GM10248 (cell line): ENCODE data around the gene GGNBP2.

Source experiments
- CTCF ChIA-PET: fragments of 300-600 bp; sonication (Branson Sonifier 250); formaldehyde crosslinking; extraction: SDS; loops from one replicate; lab custom pipeline; 2021; ENCODE audit warnings: antibody characterized with exemption; lab: Yijun Ruan, JAX
- POLR2A ChIA-PET: fragments of 350-650 bp; sonication (Branson Sonifier 250); formaldehyde crosslinking; extraction: SDS; loops from one replicate; lab custom pipeline; 2020; ENCODE audit warnings: antibody characterized with exemption; lab: Yijun Ruan, JAX
- DNase-seq: peaks from one replicate; pipeline ENCODE4 v3.0.0; 2012; ENCODE audit errors: extremely low spot score
- TF ChIP-seq, protein P1 (sequence below): IDR thresholded peaks from 2 replicates; pipeline ENCODE4 v1.5.1; 2012; ENCODE audit warnings: mild to moderate bottlenecking, low read depth; ENCODE audit errors: extremely low read depth, missing control alignments, control extremely low read depth

Gene GGNBP2

DNA sequence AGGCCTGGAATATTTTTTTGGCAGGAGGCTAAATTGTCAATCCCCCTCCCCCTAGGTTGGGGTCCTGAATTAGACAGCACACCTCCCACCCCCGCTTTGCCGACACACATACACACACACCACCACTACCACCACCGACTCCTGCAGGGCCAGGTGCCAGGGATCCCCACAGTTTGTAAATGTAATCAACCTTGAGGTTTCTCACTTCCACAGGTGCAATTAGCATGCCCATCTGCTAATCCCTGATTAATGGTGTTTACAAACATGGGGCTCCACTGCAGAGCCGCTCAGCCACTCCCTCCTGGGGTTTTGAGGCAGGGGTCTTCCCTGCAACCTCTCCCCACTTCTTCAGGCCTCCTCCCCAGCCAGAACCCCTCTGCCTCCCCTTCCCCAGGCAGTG lies 68.4 kb downstream of the GGNBP2 start:
- DNase-seq = no peak
- TF ChIP-seq, protein P1, sequence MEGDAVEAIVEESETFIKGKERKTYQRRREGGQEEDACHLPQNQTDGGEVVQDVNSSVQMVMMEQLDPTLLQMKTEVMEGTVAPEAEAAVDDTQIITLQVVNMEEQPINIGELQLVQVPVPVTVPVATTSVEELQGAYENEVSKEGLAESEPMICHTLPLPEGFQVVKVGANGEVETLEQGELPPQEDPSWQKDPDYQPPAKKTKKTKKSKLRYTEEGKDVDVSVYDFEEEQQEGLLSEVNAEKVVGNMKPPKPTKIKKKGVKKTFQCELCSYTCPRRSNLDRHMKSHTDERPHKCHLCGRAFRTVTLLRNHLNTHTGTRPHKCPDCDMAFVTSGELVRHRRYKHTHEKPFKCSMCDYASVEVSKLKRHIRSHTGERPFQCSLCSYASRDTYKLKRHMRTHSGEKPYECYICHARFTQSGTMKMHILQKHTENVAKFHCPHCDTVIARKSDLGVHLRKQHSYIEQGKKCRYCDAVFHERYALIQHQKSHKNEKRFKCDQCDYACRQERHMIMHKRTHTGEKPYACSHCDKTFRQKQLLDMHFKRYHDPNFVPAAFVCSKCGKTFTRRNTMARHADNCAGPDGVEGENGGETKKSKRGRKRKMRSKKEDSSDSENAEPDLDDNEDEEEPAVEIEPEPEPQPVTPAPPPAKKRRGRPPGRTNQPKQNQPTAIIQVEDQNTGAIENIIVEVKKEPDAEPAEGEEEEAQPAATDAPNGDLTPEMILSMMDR = no peak
- POLR2A ChIA-PET = no interaction called here
- CTCF ChIA-PET = interaction anchor here (1.6 to 7.2 kb wide), 2 partner anchors 10 to 13 kb away, joined by 3 to 59 read pairs; partner anchors contain the start of gene MRM1

DNA sequence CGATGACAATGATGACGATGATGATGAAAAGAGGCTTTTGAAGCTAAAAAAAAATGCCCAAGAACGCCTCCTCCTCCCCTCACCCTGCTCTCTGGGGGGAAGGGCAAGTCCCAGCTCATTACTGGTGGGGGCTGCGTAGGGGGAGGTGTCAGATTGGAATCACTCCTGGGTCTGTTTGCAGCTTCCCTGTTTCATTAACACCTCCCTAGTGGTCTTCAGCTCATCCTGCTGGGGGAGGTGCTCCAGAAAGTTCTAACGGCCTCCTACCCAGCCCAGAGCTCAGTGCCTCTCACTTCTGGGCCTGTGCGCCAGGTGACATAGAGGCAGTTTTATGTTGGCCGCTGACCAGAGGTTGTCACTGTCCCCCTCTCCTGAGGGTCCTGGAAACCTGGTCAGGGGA lies 69.4 kb downstream of the GGNBP2 start:
- no peak for DNase-seq
- ChIA-PET CTCF (interaction anchor here (1.0 to 7.2 kb wide), 4 partner anchors 11 to 759 kb away, joined by 5 to 59 read pairs (median 10); partner anchors contain the start of gene MRM1), POLR2A (no interaction called here)
- TF ChIP-seq, protein P1 = no peak

DNA sequence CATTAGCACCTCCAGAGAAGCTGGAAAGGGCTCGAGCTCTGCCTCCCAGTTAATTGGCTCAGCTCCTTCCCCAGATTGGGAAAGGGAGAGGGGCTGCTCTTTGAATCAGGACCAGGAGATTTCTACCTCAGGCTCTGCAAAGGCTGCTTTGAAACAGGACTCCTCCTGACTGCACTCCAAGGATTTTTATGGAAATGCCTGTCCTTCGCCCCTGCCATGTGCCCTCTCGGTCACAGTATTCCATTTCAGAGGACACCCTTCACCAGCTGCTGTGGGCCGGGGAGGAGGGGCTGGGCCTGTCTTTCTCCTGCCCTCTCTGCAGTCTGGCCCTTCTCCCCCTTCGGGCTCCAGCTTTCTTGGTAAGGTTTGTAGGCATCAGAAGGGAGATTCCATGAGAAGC lies 70.2 kb downstream of the GGNBP2 start:
- TF ChIP-seq, protein P1 = no peak
- POLR2A ChIA-PET = no interaction called here
- CTCF ChIA-PET = interaction anchor here (1.2 to 7.2 kb wide), 5 partner anchors 11 to 758 kb away, joined by 3 to 59 read pairs (median 15); partner anchors contain the start of gene MRM1
- no peak for DNase-seq

DNA sequence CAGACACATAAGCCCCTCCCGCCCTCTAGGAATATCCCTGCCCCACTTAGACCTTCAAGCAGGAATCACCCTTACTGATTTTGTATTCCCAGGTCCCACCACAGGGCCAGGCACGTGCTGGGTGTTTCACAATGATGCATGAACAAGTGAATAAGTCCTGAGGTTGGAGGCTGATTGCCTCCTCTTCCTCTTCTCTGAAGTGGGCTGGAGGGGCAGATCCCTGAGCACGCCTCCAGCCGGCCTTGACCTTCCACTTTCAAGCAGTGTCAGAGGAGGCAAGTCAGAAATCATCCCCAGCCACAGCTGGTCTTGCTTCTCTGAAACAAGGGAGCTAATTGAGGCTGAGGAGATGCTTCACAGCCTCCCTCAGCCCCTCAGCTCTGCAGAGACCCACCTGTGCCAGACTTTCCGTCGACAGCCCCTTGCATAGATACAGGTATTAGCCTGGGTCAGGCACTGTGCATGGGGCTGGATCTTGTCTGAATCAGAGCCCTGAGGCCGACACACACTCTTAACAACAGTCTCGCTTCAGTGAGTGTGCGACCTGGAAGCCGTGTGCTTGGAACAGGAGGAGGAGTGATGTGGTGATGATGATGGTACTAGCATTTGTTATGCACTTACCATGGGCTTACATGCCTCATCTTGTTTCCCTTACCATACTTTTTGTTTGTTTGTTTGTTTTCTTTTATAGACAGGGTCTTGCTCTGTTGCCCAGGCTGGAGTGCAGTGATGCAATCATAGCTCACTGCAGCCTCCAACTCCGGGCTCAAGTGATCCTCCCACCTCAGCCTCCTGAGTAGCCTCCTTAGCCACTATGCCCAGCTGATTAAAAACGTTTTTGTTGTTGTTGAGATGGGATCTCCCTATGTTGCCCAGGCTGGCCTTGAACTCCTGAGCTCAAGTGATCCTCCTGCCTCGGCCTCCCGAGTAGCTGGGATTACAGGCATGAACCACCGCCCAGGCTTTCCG lies 71.6 kb downstream of the GGNBP2 start:
- CTCF ChIA-PET = interaction anchor here (3.2 to 7.2 kb wide), 3 partner anchors 10 to 14 kb away, joined by 15 to 59 read pairs (median 15); partner anchors contain the start of gene MRM1
- TF ChIP-seq, protein P1 = no peak
- POLR2A ChIA-PET = no interaction called here
- DNase-seq = no peak

DNA sequence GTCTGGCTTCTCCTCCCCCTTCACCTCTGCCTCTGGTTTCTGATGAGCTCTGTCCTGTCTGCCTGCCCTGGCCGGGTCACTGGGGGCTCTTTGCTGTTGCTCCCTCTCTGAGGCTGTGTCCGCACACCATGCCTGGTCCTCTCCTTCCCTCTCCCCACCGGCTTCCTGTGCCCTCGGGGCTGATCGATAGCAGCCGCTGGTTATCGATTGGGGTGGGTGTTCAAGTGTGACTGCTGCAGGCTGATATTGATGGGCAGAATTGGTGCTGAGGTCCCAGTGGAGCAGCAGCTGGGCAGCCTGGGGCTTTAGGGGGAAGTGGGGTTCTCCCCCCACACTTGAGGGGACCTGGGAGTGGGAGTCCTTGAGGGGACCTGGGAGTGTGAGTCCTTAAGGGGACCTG lies 73.1 kb downstream of the GGNBP2 start:
- ChIA-PET CTCF (interaction anchor here (7.2 kb wide), 1 partner anchor 15 kb away, joined by 59 read pairs; the partner anchor contains the start of gene MRM1), POLR2A (no interaction called here)
- TF ChIP-seq, protein P1 = no peak
- no peak for DNase-seq

DNA sequence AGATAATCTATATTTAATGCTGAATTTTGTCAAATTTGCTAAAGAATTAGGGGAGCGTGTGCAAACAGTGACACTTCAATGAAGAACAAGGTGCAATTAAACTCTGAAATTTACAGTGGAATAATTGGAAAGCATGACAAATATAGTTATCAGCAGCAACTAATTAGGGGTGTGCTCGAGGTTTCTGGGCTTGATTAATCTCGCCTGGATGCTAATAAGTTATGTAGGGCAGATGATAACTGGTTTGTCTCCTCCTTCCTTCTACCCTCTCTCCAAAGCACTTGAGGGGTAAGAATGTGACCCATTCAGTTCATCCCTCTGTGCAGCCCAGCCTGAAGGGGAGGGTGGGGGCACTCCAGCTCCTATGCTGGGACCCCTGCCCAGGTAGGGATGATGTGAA lies 78.6 kb downstream of the GGNBP2 start:
- TF ChIP-seq, protein P1 = no peak
- DNase-seq = no peak
- POLR2A ChIA-PET = no interaction called here
- CTCF ChIA-PET = interaction anchor here (1.2 kb wide), 1 partner anchor 750 kb away, joined by 4 read pairs; no protein-coding TSS in a partner anchor
